Activated naive CD4-positive, alpha-beta T cell treated with anti-CD3 and anti-CD28 coated beads, Interleukin-2, amount 10 ng/mL, durations not matched to agents 7 days and 5 days (primary cell): Measurements from ENCODE around the gene KRT86.

ENCODE experiments used
- CTCF ChIA-PET: fragments of 350-600 bp; sonication (Branson Sonifier 250); formaldehyde crosslinking; loops from one replicate; lab custom pipeline; 2021; ENCODE audit warnings: antibody characterized with exemption; lab: Charles Lee
- DNase-seq: peaks from one replicate; pipeline ENCODE4 v3.0.0-alpha.2; 2020
- H3K27ac Mint-ChIP-seq: one replicate; pipeline ENCODE4 v1.8.0; 2021; ENCODE audit warnings: mild to moderate bottlenecking, moderate library complexity, mixed read lengths
- H3K27me3 Mint-ChIP-seq: one replicate; pipeline ENCODE4 v1.8.0; 2021; ENCODE audit warnings: mild to moderate bottlenecking, mixed read lengths
- H3K36me3 Mint-ChIP-seq: one replicate; pipeline ENCODE4 v1.8.0; 2021; ENCODE audit warnings: mixed read lengths
- H3K4me1 Mint-ChIP-seq: one replicate; pipeline ENCODE4 v1.8.0; 2021; ENCODE audit warnings: mixed read lengths
- H3K4me3 Mint-ChIP-seq: one replicate; pipeline ENCODE4 v1.8.0; 2021; ENCODE audit warnings: mild to moderate bottlenecking, moderate library complexity, mixed read lengths
- H3K9me3 Mint-ChIP-seq: one replicate; pipeline ENCODE4 v1.8.0; 2021; ENCODE audit warnings: mixed read lengths

Gene KRT86

GRCh38 chr12:52243856-52244614 is 30.4 kb upstream of the KRT86 start:
- peaks cover 56% of the 10 kb centered on the region for H3K4me1 Mint-ChIP-seq

GRCh38 chr12:52244615-52244994 is 29.8 kb upstream of the KRT86 start:
- H3K27me3 Mint-ChIP-seq = peaks cover 29% of the 10 kb centered on the region
- H3K9me3 Mint-ChIP-seq = no peaks in the 10 kb centered on the region
- peaks cover 60% of the 10 kb centered on the region for H3K4me1 Mint-ChIP-seq
- peak overlapping the region; percentile 91 for H3K27ac Mint-ChIP-seq
- CTCF ChIA-PET = interaction anchor here (0.6 to 3.0 kb wide), 5 partner anchors 19 to 83 kb away, joined by 3 to 16 read pairs (median 4); no protein-coding TSS in a partner anchor
- H3K36me3 Mint-ChIP-seq = peaks cover 4% of the 10 kb centered on the region
- DNase-seq = no peak
- peak overlapping the region; percentile 43 for H3K4me3 Mint-ChIP-seq

More at GRCh38 chr12:52243856-52244614, 30.4 kb upstream of the KRT86 start:
- peaks cover 4% of the 10 kb centered on the region for H3K36me3 Mint-ChIP-seq
- peak overlapping the region; percentile 91 for H3K27ac Mint-ChIP-seq
- peak overlapping the region; percentile 43 for H3K4me3 Mint-ChIP-seq
- peak; percentile 77 for DNase-seq
- no peaks in the 10 kb centered on the region for H3K9me3 Mint-ChIP-seq
- CTCF ChIA-PET = interaction anchor here (0.6 to 3.0 kb wide), 6 partner anchors 18 to 83 kb away, joined by 3 to 16 read pairs (median 4); no protein-coding TSS in a partner anchor
- H3K27me3 Mint-ChIP-seq = peaks cover 29% of the 10 kb centered on the region

GRCh38 chr12:52245259-52245961 is 29.0 kb upstream of the KRT86 start:
- DNase-seq = no peak
- CTCF ChIA-PET = interaction anchor here (2.7 to 3.0 kb wide), 2 partner anchors 23 to 33 kb away, joined by 11 to 16 read pairs; no protein-coding TSS in a partner anchor
- H3K4me1 Mint-ChIP-seq = peaks cover 65% of the 10 kb centered on the region
- H3K4me3 Mint-ChIP-seq = no peak overlapping the region
- H3K36me3 Mint-ChIP-seq = peaks cover 8% of the 10 kb centered on the region
- peaks cover 34% of the 10 kb centered on the region for H3K27me3 Mint-ChIP-seq
- H3K27ac Mint-ChIP-seq = no peak overlapping the region
- H3K9me3 Mint-ChIP-seq = no peaks in the 10 kb centered on the region

- no peaks in the 10 kb centered on the region for H3K9me3 Mint-ChIP-seq
- DNase-seq = no peak
- peak overlapping the region; percentile 22 for H3K27ac Mint-ChIP-seq
- H3K4me3 Mint-ChIP-seq = no peak overlapping the region
- peaks cover 36% of the 10 kb centered on the region for H3K27me3 Mint-ChIP-seq
- peaks cover 10% of the 10 kb centered on the region for H3K36me3 Mint-ChIP-seq
- H3K4me1 Mint-ChIP-seq = peaks cover 70% of the 10 kb centered on the region
- CTCF ChIA-PET = no interaction called here
These were observed 28.4 kb upstream of the KRT86 start for GRCh38 chr12:52245962-52246569.

- Mint-ChIP-seq H3K4me3 (no peak overlapping the region), H3K4me1 (peaks cover 79% of the 10 kb centered on the region), H3K36me3 (peaks cover 18% of the 10 kb centered on the region), H3K27me3 (peaks cover 31% of the 10 kb centered on the region), H3K27ac (peak overlapping the region; percentile 62), H3K9me3 (peaks cover 3% of the 10 kb centered on the region)
- no peak for DNase-seq
- CTCF ChIA-PET = interaction anchor here (1.2 kb wide), 1 partner anchor 32 kb away, joined by 3 read pairs; no protein-coding TSS in a partner anchor
These were observed 27.5 kb upstream of the KRT86 start for GRCh38 chr12:52246720-52247621.

- Mint-ChIP-seq H3K27ac (peak overlapping the region; percentile 62), H3K4me1 (peaks cover 85% of the 10 kb centered on the region), H3K4me3 (no peak overlapping the region), H3K36me3 (peaks cover 21% of the 10 kb centered on the region), H3K27me3 (peaks cover 31% of the 10 kb centered on the region), H3K9me3 (peaks cover 3% of the 10 kb centered on the region)
- CTCF ChIA-PET = interaction anchor here (1.2 kb wide), 1 partner anchor 31 kb away, joined by 3 read pairs; no protein-coding TSS in a partner anchor
- DNase-seq = peak; percentile 17
These were observed 26.6 kb upstream of the KRT86 start for GRCh38 chr12:52247622-52248540.

GRCh38 chr12:52248541-52249461 is 25.6 kb upstream of the KRT86 start:
- H3K9me3 Mint-ChIP-seq = peaks cover 3% of the 10 kb centered on the region
- H3K4me3 Mint-ChIP-seq = no peak overlapping the region
- H3K27ac Mint-ChIP-seq = no peak overlapping the region
- peaks cover 20% of the 10 kb centered on the region for H3K36me3 Mint-ChIP-seq
- peaks cover 81% of the 10 kb centered on the region for H3K4me1 Mint-ChIP-seq
- DNase-seq = peak; percentile 11
- H3K27me3 Mint-ChIP-seq = peaks cover 33% of the 10 kb centered on the region
- CTCF ChIA-PET = no interaction called here

GRCh38 chr12:52249511-52250047 is 24.9 kb upstream of the KRT86 start:
- Mint-ChIP-seq H3K4me1 (peaks cover 78% of the 10 kb centered on the region), H3K9me3 (peaks cover 3% of the 10 kb centered on the region), H3K27ac (peak overlapping the region; percentile 39), H3K4me3 (no peak overlapping the region), H3K36me3 (peaks cover 20% of the 10 kb centered on the region), H3K27me3 (peaks cover 38% of the 10 kb centered on the region)
- peak; percentile 18 for DNase-seq
- CTCF ChIA-PET = interaction anchor here (2.4 kb wide), 1 partner anchor 28 kb away, joined by 9 read pairs; no protein-coding TSS in a partner anchor

GRCh38 chr12:52250048-52250990 is 24.1 kb upstream of the KRT86 start:
- DNase-seq = peak; percentile 18
- Mint-ChIP-seq H3K4me3 (no peak overlapping the region), H3K27me3 (peaks cover 45% of the 10 kb centered on the region), H3K4me1 (peaks cover 74% of the 10 kb centered on the region), H3K36me3 (peaks cover 20% of the 10 kb centered on the region), H3K9me3 (peaks cover 3% of the 10 kb centered on the region), H3K27ac (peak overlapping the region; percentile 31)
- CTCF ChIA-PET = interaction anchor here (2.4 kb wide), 1 partner anchor 28 kb away, joined by 9 read pairs; no protein-coding TSS in a partner anchor

GRCh38 chr12:52251367-52252051 is 22.9 kb upstream of the KRT86 start:
- Mint-ChIP-seq H3K4me1 (peaks cover 62% of the 10 kb centered on the region), H3K9me3 (peaks cover 3% of the 10 kb centered on the region), H3K27ac (peak overlapping the region; percentile 96), H3K4me3 (no peak overlapping the region), H3K36me3 (peaks cover 20% of the 10 kb centered on the region), H3K27me3 (peaks cover 57% of the 10 kb centered on the region)
- peak; percentile 52 for DNase-seq
- CTCF ChIA-PET = interaction anchor here (0.7 to 2.4 kb wide), 6 partner anchors 10 to 29 kb away, joined by 3 to 9 read pairs (median 5); no protein-coding TSS in a partner anchor
